Uterus (tissue), 4 donors: ENCODE data around the gene BTBD9. TPM values are rescaled to one million over a fixed set of nuclear protein-coding genes. Genes with fewer than 3 reads are reported as not detected.

ENCODE experiments used
- DNase-seq, 2 donors: peaks; one replicate each; pipeline ENCODE4 v3.0.0-alpha.2; 2019 to 2020
- H3K27ac ChIP-seq, 2 donors: fragments of 200-600 bp; sonication (generic); 1 replicate in 1 of 2; 2 replicates in 1 of 2; pipeline ENCODE4 v1.5.1; 2016 to 2018
- H3K27me3 ChIP-seq, 2 donors: fragments of 200-600 bp; sonication (generic); one replicate each; pipeline ENCODE4 v1.5.1; 2018 to 2019; ENCODE audit warnings: control low read depth in 1 of 2
- H3K36me3 ChIP-seq, 2 donors: fragments of 200-600 bp; sonication (generic); one replicate each; pipeline ENCODE4 v1.5.1; 2019; ENCODE audit warnings: control low read depth in 1 of 2
- H3K4me1 ChIP-seq, 2 donors: fragments of 200-600 bp; sonication (generic); one replicate each; pipeline ENCODE4 v1.5.1; 2018 to 2019; ENCODE audit warnings: control low read depth in 1 of 2
- H3K4me3 ChIP-seq, 2 donors: fragments of 200-600 bp; sonication (generic); 1 replicate in 1 of 2; 2 replicates in 1 of 2; pipeline ENCODE4 v1.5.1; 2018 to 2019; ENCODE audit warnings: mild to moderate bottlenecking in 1 of 2
- H3K9me3 ChIP-seq, 2 donors: fragments of 200-600 bp; sonication (generic); one replicate each; pipeline ENCODE4 v1.5.1; 2019; ENCODE audit warnings: control low read depth in 1 of 2
- CTCF ChIP-seq, 4 experiments: fragments of 200-600 bp in 2 of 4; fragments of 450-650 bp in 2 of 4; sonication (generic) in 2 of 4; IDR thresholded peaks; one replicate each; pipeline ENCODE4 v1.5.1; 2016 to 2019; ENCODE audit warnings: antibody characterized with exemption in 4 of 4, mild to moderate bottlenecking in 2 of 4, moderate library complexity in 1 of 4
- POLR2A ChIP-seq, 2 donors: fragments of 450-650 bp; IDR thresholded peaks; one replicate each; pipeline ENCODE4 v1.6.1; 2016; ENCODE audit warnings: antibody characterized with exemption in 2 of 2, mild to moderate bottlenecking in 1 of 2, moderate library complexity in 1 of 2
- intact Hi-C: fragments of 100-400 bp; cut with DNase I; formaldehyde crosslinking; loops from one replicate; pipeline ENCODE4 v1.15.1; 2023; ENCODE audit warnings: low total_unique reads
- total RNA-seq, 4 donors: library from RNA; depleted of rRNA in 3 of 4; stranded (reverse); fragments of >200 nt in 3 of 4; gene quantifications; one replicate each; pipeline versions ENCODE4 v1.1.0 to v1.2.4, GENCODE V29; 2014 to 2023
- donor health status: DM: yes; HTN: yes; CAD: no.

The BTBD9 gene
- total RNA-seq, 4 donors from 2014 or later = 10.3 to 50.3 (median 34.4) TPM

- DNase-seq = no peak
- intact Hi-C loops = no loop called here
- no peaks in the 10 kb centered on the region for H3K36me3 ChIP-seq
- H3K27ac ChIP-seq = no peak overlapping the region
- no peaks in the 10 kb centered on the region for H3K9me3 ChIP-seq
- TF ChIP-seq POLR2A (IDR thresholded peaks at IDR 0.05) (no peak), CTCF (IDR thresholded peaks at IDR 0.05) (no peak)
- no peaks in the 10 kb centered on the region for H3K27me3 ChIP-seq
- no peak overlapping the region for H3K4me3 ChIP-seq
- no peaks in the 10 kb centered on the region for H3K4me1 ChIP-seq
These were observed 323.4 kb downstream of the BTBD9 start for GRCh38 chr6:38316099-38316868.

DNA sequence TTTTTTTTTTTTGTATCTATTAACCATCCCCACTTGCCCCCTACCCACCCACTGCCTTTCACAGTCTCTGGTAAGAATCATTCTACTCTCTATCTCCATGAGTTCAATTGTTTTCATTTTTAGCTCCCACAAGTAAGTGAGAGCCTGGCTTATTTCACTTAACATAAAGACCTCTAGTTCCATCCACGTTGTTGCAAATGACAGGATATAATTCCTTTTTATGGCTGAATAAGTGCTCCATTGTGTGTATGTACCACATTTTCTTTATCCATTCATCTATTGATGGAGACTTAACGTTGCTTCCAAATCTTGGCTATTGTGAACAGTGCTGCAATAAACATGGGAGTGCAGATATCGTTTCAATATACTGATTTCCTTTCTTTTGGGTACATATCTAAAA, 328.5 kb downstream of the BTBD9 start:
- no peak for DNase-seq
- intact Hi-C loops = no loop called here
- H3K4me1 ChIP-seq = peaks cover 0 to 5% of the 10 kb centered on the region in 2 donors
- no peaks in the 10 kb centered on the region for H3K27me3 ChIP-seq
- no peak overlapping the region for H3K27ac ChIP-seq
- H3K4me3 ChIP-seq = no peak overlapping the region
- no peaks in the 10 kb centered on the region for H3K9me3 ChIP-seq
- TF ChIP-seq POLR2A (IDR thresholded peaks at IDR 0.05) (no peak), CTCF (IDR thresholded peaks at IDR 0.05) (no peak)
- H3K36me3 ChIP-seq = no peaks in the 10 kb centered on the region

- H3K4me3 ChIP-seq = no peak overlapping the region
- H3K9me3 ChIP-seq = no peaks in the 10 kb centered on the region
- H3K27me3 ChIP-seq = no peaks in the 10 kb centered on the region
- intact Hi-C loops = no loop called here
- H3K4me1 ChIP-seq = peaks cover 0 to 5% of the 10 kb centered on the region in 2 donors
- TF ChIP-seq CTCF (IDR thresholded peaks at IDR 0.05) (no peak), POLR2A (IDR thresholded peaks at IDR 0.05) (no peak)
- H3K36me3 ChIP-seq = no peaks in the 10 kb centered on the region
- DNase-seq = no peak
- no peak overlapping the region for H3K27ac ChIP-seq
These were observed 329.7 kb downstream of the BTBD9 start for GRCh38 chr6:38310061-38310460.

- intact Hi-C loops = no loop called here
- Histone ChIP-seq H3K27me3 (no peaks in the 10 kb centered on the region), H3K27ac (no peak overlapping the region), H3K4me1 (peaks cover 0 to 5% of the 10 kb centered on the region in 2 donors), H3K36me3 (no peaks in the 10 kb centered on the region), H3K9me3 (no peaks in the 10 kb centered on the region), H3K4me3 (no peak overlapping the region)
- DNase-seq = no peak
- TF ChIP-seq POLR2A (IDR thresholded peaks at IDR 0.05) (no peak), CTCF (IDR thresholded peaks at IDR 0.05) (no peak)
These were observed 332.0 kb downstream of the BTBD9 start for GRCh38 chr6:38307740-38308139.

DNA sequence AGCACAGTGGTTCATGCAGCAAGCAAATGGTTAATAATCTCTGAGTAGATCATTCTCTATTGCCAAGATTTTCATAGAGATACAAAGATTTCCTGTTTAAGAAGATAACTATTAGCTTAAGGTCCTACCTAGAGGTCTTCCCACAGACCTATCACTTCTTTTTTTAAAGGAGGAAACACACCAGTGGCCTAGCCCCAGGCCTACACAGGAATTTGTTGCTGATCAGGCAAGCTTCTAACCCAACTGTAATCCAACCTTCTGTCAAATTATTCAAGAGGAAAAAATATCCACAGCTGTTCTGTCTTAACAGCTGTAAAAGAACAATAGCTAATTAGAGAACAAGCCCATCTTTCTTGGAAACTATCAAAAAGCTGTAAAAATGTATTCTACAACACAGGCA, 332.8 kb downstream of the BTBD9 start:
- Histone ChIP-seq H3K4me3 (no peak overlapping the region), H3K36me3 (no peaks in the 10 kb centered on the region), H3K4me1 (peaks cover 0 to 5% of the 10 kb centered on the region in 2 donors), H3K27ac (no peak overlapping the region), H3K27me3 (no peaks in the 10 kb centered on the region), H3K9me3 (no peaks in the 10 kb centered on the region)
- no peak for DNase-seq
- intact Hi-C loops = no loop called here
- TF ChIP-seq CTCF (IDR thresholded peaks at IDR 0.05) (no peak), POLR2A (IDR thresholded peaks at IDR 0.05) (no peak)
